PC-3 (cell line): ENCODE measurements around the gene HK1.

ENCODE experiments used
- EZH2 ChIP-seq: fragments of 300-600 bp; sonication (generic); IDR thresholded peaks from one replicate; pipeline ENCODE4 v1.6.1; 2017; ENCODE audit warnings: antibody characterized with exemption, mild to moderate bottlenecking, low read length; ENCODE audit not compliant: unreplicated experiment
- TF ChIP-seq, protein P1 (sequence below): fragments of 300-600 bp; sonication (generic); conservative IDR thresholded peaks from 2 replicates; pipeline ENCODE4 v1.5.1; 2017; ENCODE audit warnings: antibody characterized with exemption, low read depth, mild to moderate bottlenecking, low read length

DNA sequence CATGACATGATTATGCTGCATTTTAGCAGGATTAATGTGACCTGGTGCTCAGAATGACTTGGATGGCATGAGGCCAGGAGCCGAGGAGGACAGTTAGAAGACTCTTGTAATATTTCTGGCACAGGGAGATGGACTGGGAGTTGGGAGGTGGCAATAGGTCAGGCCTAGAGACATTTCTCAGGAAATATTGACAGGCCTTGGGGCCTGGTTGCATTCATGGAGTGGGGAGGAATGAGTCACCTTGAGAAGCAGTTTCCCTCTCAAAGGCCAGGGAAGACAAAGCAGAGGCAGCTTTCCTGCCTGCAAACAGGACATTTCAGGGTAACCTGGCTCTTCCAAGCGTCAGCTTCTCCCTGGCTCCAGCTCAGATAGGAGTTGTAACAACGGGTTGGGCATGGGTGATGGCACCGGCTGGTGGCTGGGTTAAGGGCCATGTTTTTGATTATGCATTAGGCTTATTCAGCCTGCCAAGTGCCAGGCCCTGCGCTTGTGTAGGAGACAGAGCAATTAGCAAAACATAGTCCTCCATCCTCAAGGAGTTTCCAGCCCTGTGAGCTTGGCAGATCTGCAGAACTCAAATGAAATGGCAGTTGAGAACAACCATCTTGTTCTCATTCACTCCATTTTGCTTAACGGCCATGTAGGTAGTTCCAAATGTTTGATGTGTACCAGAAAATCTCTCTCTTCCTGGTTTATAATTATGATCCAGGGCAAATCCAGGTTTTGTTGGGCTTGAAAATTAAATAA is 38.2 kb downstream of the HK1 start:
- TF ChIP-seq, protein P1, sequence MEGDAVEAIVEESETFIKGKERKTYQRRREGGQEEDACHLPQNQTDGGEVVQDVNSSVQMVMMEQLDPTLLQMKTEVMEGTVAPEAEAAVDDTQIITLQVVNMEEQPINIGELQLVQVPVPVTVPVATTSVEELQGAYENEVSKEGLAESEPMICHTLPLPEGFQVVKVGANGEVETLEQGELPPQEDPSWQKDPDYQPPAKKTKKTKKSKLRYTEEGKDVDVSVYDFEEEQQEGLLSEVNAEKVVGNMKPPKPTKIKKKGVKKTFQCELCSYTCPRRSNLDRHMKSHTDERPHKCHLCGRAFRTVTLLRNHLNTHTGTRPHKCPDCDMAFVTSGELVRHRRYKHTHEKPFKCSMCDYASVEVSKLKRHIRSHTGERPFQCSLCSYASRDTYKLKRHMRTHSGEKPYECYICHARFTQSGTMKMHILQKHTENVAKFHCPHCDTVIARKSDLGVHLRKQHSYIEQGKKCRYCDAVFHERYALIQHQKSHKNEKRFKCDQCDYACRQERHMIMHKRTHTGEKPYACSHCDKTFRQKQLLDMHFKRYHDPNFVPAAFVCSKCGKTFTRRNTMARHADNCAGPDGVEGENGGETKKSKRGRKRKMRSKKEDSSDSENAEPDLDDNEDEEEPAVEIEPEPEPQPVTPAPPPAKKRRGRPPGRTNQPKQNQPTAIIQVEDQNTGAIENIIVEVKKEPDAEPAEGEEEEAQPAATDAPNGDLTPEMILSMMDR, result no peak
- no peak for TF ChIP-seq EZH2
